ENCODE results near the gene OSBPL2.

OSBPL2 gene

GRCh38 chr20:62287129-62287528, 48.8 kb downstream of the OSBPL2 start:
- DNase-seq: no peak

GRCh38 chr20:62287759-62288534, 49.6 kb downstream of the OSBPL2 start:
- DNase-seq: no peak

- no peak for DNase-seq
Measured at GRCh38 chr20:62288535-62289105, 50.3 kb downstream of the OSBPL2 start.

- DNase-seq: no peak
Measured at GRCh38 chr20:62289131-62289530, 50.8 kb downstream of the OSBPL2 start.

- DNase-seq: no peak
Measured at GRCh38 chr20:62289898-62290297, 51.6 kb downstream of the OSBPL2 start.

- DNase-seq: no peak
Measured at GRCh38 chr20:62291251-62292066, 53.1 kb downstream of the OSBPL2 start.

- no peak for DNase-seq
Measured at GRCh38 chr20:62292108-62292507, 53.8 kb downstream of the OSBPL2 start.

- no peak for DNase-seq
Measured at GRCh38 chr20:62293111-62293784, 54.9 kb downstream of the OSBPL2 start.

- no peak for DNase-seq
Measured at GRCh38 chr20:62293946-62294345, 55.6 kb downstream of the OSBPL2 start.

GRCh38 chr20:62294516-62294915, 56.2 kb downstream of the OSBPL2 start:
- no peak for DNase-seq

- no peak for DNase-seq
Measured at GRCh38 chr20:62296724-62297448, 58.6 kb downstream of the OSBPL2 start.

GRCh38 chr20:62297449-62298227, 59.3 kb downstream of the OSBPL2 start:
- DNase-seq: no peak

- no peak for DNase-seq
Measured at GRCh38 chr20:62298577-62299249, 60.4 kb downstream of the OSBPL2 start.

- DNase-seq: no peak
Measured at GRCh38 chr20:62299666-62300236, 61.4 kb downstream of the OSBPL2 start.

- DNase-seq: no peak
Measured at GRCh38 chr20:62300319-62300718, 62.0 kb downstream of the OSBPL2 start.

GRCh38 chr20:62301111-62301668, 62.9 kb downstream of the OSBPL2 start:
- DNase-seq: no peak

GRCh38 chr20:62301773-62302340, 63.5 kb downstream of the OSBPL2 start:
- peak; percentile 94 for DNase-seq

GRCh38 chr20:62302341-62303061, 64.2 kb downstream of the OSBPL2 start, which contains the start of gene ADRM1:
Gene ADRM1 (plus strand): TSS chr20:62302997. CDS start chr20:62303569, 572 bp downstream.
- peak; percentile 97 for DNase-seq

GRCh38 chr20:62303062-62303339, 64.7 kb downstream of the OSBPL2 start:
- DNase-seq: no peak

Data from activated CD4-positive, alpha-beta T cell treated with anti-CD3 and anti-CD28 coated beads, Interleukin-2, amount 50 U/mL, for 16 hours (primary cell).